Mammary epithelial cell (primary cell): ENCODE measurements around the gene ATP5F1D.

Experiments used
- CTCF ChIP-seq, 2 donors: IDR thresholded peaks in 1 of 2; conservative IDR thresholded peaks in 1 of 2; 2 replicates each; pipeline ENCODE4 v1.5.1; 2011 to 2012; ENCODE audit warnings: inconsistent platforms in 2 of 2, low read length in 2 of 2, mild to moderate bottlenecking in 2 of 2, control low read depth in 1 of 2, low read depth in 1 of 2; ENCODE audit not compliant: insufficient read depth in 1 of 2; ENCODE audit errors: extremely low read depth in 1 of 2
- EZH2 ChIP-seq: IDR thresholded peaks from 2 replicates; pipeline ENCODE4 v1.6.1; 2012; ENCODE audit warnings: low read length, inconsistent platforms, borderline replicate concordance

- TF ChIP-seq CTCF (conservative IDR thresholded peaks at IDR 0.05 in 1 of 2, IDR thresholded peaks at IDR 0.05 in 1 of 2; ENCODE audit: extremely low read depth in 1 of 2, insufficient read depth in 1 of 2, low read depth in 1 of 2, low read length in 2 of 2) (no peak), EZH2 (no peak)
Observed at GRCh38 chr19:1292419-1293151, 51.0 kb downstream of the ATP5F1D start.
